BJ (cell line): ENCODE measurements around the gene CLDN10. TPM values are rescaled to one million over a fixed set of nuclear protein-coding genes. Genes with fewer than 3 reads are reported as not detected.

Experiments
- CTCF ChIA-PET: fragments of 350-600 bp; formaldehyde crosslinking; extraction: SDS; loops from one replicate; lab custom pipeline; 2021; ENCODE audit warnings: antibody characterized with exemption, inconsistent platforms; lab: Yijun Ruan, JAX
- POLR2A ChIA-PET: fragments of 300-600 bp; sonication (Branson Sonifier 250); formaldehyde crosslinking; extraction: SDS; loops from one replicate; lab custom pipeline; 2021; ENCODE audit warnings: antibody characterized with exemption; lab: Charles Lee
- DNase-seq: peaks from one replicate; pipeline ENCODE4 v3.0.0-alpha.2; 2011; ENCODE audit warnings: low read depth
- H3K27me3 ChIP-seq: 2 replicates; pipeline ENCODE4 v1.6.0; 2011; ENCODE audit warnings: low read length; ENCODE audit not compliant: control insufficient read depth, insufficient read depth
- H3K36me3 ChIP-seq: 2 replicates; pipeline ENCODE4 v1.5.1; 2011; ENCODE audit warnings: low read length; ENCODE audit not compliant: control insufficient read depth, insufficient read depth
- H3K4me3 ChIP-seq: 2 replicates; pipeline ENCODE4 v1.5.1; 2011; ENCODE audit warnings: low read depth, mild to moderate bottlenecking, control low read depth, low read length
- polyA plus RNA-seq: library from polyadenylated mRNA; depleted of rRNA; stranded (reverse); fragments of >200 nt; gene quantifications from 2 replicates; pipeline ENCODE4 v1.2.3, GENCODE V29; 2011
- TF ChIP-seq, protein P1 (sequence below): IDR thresholded peaks from 2 replicates; pipeline ENCODE4 v1.5.1; 2011; ENCODE audit warnings: low read depth, mild to moderate bottlenecking, control low read depth, inconsistent platforms, low read length, moderate library complexity; ENCODE audit not compliant: insufficient read depth

Gene CLDN10
- polyA plus RNA-seq, 1 experiment: not detected

DNA sequence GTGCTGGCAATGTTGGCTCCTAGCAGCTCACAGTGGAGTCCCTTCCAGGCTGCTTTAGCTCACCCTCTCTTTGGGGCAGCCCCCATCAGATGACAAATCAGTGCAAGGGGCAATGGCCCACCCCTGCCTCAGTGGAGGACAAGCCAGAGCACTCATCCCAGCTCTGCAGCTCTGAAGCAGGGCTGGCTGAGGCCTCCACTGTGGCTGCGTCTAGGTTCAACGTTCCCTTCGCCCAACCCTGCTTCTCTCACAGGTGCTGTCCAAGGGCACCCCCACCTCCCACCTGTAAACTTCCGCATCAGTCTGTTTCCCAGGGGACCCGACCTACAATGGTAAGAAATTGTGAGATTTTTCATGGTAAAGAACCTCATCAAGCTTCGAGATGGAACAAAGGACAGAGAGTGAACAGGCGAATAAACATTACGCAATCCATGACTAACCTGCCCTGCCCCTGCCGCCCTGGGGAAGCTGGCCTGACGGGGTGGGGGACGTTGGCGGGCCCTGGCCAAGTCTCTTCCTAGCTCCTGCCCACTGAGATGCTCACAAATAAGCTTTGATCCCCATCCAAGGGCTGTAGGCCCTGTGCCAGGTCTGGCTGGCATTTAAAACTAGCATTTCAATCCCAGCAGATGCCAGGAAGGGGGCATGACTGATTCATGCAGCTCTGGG, 51.5 kb downstream of the CLDN10 start:
- H3K4me3 ChIP-seq: no peak overlapping the region
- no peak for DNase-seq
- ChIA-PET CTCF (interaction anchor here (1.1 to 1.5 kb wide), 3 partner anchors 20 to 230 kb away, joined by 4 to 5 read pairs (median 4); no protein-coding TSS in a partner anchor), POLR2A (no interaction called here)
- peaks cover 17% of the 10 kb centered on the region for H3K36me3 ChIP-seq
- H3K27me3 ChIP-seq: no peaks in the 10 kb centered on the region
- TF ChIP-seq, protein P1, sequence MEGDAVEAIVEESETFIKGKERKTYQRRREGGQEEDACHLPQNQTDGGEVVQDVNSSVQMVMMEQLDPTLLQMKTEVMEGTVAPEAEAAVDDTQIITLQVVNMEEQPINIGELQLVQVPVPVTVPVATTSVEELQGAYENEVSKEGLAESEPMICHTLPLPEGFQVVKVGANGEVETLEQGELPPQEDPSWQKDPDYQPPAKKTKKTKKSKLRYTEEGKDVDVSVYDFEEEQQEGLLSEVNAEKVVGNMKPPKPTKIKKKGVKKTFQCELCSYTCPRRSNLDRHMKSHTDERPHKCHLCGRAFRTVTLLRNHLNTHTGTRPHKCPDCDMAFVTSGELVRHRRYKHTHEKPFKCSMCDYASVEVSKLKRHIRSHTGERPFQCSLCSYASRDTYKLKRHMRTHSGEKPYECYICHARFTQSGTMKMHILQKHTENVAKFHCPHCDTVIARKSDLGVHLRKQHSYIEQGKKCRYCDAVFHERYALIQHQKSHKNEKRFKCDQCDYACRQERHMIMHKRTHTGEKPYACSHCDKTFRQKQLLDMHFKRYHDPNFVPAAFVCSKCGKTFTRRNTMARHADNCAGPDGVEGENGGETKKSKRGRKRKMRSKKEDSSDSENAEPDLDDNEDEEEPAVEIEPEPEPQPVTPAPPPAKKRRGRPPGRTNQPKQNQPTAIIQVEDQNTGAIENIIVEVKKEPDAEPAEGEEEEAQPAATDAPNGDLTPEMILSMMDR: no peak

DNA sequence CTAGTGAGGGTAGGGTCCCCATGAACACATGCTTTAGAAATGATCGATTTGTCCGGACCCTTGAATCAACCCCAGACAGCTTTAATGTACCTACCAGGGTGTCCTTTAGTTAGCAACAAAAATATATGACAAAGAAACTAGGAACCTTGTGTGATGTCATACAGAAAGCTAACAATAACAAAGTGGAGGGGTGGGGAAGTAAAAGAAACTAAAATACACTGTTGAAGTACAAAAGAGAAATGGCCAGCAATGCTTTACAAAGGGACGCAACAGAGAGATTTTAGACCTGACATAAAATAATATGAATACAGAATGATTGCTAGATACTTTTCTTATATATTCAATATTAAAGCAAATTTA, 52.0 kb downstream of the CLDN10 start:
- H3K4me3 ChIP-seq: no peak overlapping the region
- POLR2A ChIA-PET: no interaction called here
- H3K27me3 ChIP-seq: no peaks in the 10 kb centered on the region
- CTCF ChIA-PET: interaction anchor here (1.1 to 1.5 kb wide), 3 partner anchors 20 to 229 kb away, joined by 4 to 5 read pairs (median 4); no protein-coding TSS in a partner anchor
- TF ChIP-seq, protein P1: no peak
- peaks cover 17% of the 10 kb centered on the region for H3K36me3 ChIP-seq
- DNase-seq: no peak

DNA sequence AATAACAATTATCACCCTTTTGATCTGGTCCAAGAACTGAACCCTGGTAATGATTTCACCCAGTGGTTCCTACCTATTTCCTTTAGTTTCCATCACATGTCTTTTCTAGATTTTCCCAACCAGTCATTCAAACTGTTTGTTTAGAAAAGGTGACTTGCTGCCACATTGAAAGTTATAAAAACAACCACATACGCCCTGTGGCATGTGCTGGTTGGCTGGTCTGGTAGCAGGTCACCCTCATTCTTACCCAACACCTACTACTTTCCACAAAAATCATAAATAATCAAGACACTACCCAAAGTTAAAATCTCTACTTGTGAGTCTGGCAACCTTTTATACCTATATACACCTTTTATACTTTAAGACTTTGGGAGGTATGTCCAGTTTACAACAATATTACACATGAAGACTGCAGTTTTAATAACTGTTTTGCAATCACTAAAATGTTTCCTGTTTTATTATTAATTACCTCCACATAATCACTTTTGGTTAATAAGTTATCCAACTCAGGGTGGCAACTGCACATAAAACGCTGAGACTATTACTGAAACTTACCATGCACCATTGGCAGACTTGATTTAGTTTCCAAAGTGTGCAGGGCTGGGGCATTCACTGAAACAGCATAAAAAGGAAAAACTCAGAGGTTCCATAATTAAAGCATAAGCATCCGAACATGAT, 53.1 kb downstream of the CLDN10 start:
- TF ChIP-seq, protein P1: no peak
- peaks cover 15% of the 10 kb centered on the region for H3K36me3 ChIP-seq
- ChIA-PET POLR2A (no interaction called here), CTCF (no interaction called here)
- H3K27me3 ChIP-seq: no peaks in the 10 kb centered on the region
- H3K4me3 ChIP-seq: no peak overlapping the region
- no peak for DNase-seq

DNA sequence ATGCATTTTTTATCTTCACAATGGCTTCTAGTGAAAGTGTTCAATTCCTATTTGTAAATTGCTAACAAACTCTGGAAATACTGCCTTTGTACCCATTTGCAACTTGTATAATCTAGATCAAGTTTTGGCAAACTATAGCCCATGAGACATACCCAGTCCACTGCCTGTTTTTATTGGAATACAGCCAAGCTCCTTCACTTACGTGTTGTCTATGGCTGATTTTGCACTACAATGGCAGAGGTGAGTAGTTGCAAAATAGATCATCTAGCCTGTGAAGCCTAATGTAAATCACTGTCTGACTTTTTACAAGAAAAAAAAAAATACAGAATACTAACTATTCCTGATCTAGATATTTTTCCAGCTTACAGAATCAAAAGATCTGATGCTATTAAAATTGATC, 54.8 kb downstream of the CLDN10 start:
- TF ChIP-seq, protein P1: no peak
- CTCF ChIA-PET: interaction anchor here (0.6 to 1.5 kb wide), 2 partner anchors 13 to 71 kb away, joined by 4 read pairs; no protein-coding TSS in a partner anchor
- DNase-seq: no peak
- Histone ChIP-seq H3K36me3 (peaks cover 14% of the 10 kb centered on the region), H3K4me3 (no peak overlapping the region), H3K27me3 (no peaks in the 10 kb centered on the region)
- POLR2A ChIA-PET: no interaction called here

DNA sequence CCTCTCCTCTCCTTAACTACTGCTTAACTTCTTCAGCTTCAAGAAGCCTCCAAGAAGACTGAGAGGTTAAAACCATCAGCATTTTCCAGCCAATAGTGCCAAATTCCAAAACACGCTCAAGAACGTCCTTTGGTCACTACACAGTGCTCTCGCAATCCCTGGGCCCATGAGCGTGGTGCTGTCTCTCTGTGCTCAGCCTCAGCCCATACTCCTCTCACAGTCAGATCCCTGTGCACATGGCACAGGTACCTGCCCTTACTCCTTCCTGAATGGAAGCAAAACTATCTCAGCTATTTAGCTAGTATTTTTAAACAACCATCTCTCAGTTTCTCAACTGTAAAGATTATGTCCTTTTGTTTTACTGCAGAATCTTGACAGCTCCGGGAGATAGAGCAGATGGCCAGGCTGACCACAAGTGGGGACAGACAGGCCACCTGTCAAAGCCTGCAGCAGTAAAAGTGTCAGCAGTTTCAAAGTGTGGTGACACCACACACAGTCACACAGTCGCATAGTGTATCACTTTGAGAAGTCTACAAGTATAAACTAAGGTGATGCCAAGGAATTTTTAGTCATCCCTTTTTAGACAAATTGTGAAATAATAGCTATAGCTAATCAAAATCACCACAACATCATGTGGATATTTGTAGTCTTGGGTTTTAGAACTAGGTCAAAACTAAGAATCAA, 56.3 kb downstream of the CLDN10 start:
- no peaks in the 10 kb centered on the region for H3K27me3 ChIP-seq
- H3K36me3 ChIP-seq: peaks cover 8% of the 10 kb centered on the region
- H3K4me3 ChIP-seq: no peak overlapping the region
- TF ChIP-seq, protein P1: no peak
- CTCF ChIA-PET: interaction anchor here (0.5 to 2.7 kb wide), 6 partner anchors 13 to 226 kb away, joined by 3 to 13 read pairs (median 4); no protein-coding TSS in a partner anchor
- POLR2A ChIA-PET: no interaction called here
- no peak for DNase-seq
